ENCODE measurements around the gene ANKK1.

Gene ANKK1

GRCh38 chr11:113410414-113411135 lies 23.0 kb downstream of the ANKK1 start:
- Mint-ChIP-seq H3K9me3 (ENCODE audit: low read depth) (no peaks in the 10 kb centered on the region), H3K4me3 (no peak overlapping the region), H3K27ac (no peak overlapping the region), H3K27me3 (peaks cover 2% of the 10 kb centered on the region), H3K4me1 (ENCODE audit: low read depth) (no peaks in the 10 kb centered on the region), H3K36me3 (no peaks in the 10 kb centered on the region)

GRCh38 chr11:113411536-113411935 lies 24.0 kb downstream of the ANKK1 start:
- no peak overlapping the region for H3K4me3 Mint-ChIP-seq
- H3K9me3 Mint-ChIP-seq (ENCODE audit: low read depth), result no peaks in the 10 kb centered on the region

GRCh38 chr11:113412675-113413074 lies 25.1 kb downstream of the ANKK1 start:
- H3K4me1 Mint-ChIP-seq (ENCODE audit: low read depth), result no peaks in the 10 kb centered on the region
- no peak overlapping the region for H3K27ac Mint-ChIP-seq
- H3K27me3 Mint-ChIP-seq, result peaks cover 2% of the 10 kb centered on the region
- H3K9me3 Mint-ChIP-seq (ENCODE audit: low read depth), result no peaks in the 10 kb centered on the region
- H3K4me3 Mint-ChIP-seq, result no peak overlapping the region
- H3K36me3 Mint-ChIP-seq, result no peaks in the 10 kb centered on the region

More at GRCh38 chr11:113411536-113411935, 24.0 kb downstream of the ANKK1 start:
- no peaks in the 10 kb centered on the region for H3K36me3 Mint-ChIP-seq
- H3K27me3 Mint-ChIP-seq, result peaks cover 2% of the 10 kb centered on the region
- no peaks in the 10 kb centered on the region for H3K4me1 Mint-ChIP-seq (ENCODE audit: low read depth)
- no peak overlapping the region for H3K27ac Mint-ChIP-seq

GRCh38 chr11:113415343-113415742 lies 27.8 kb downstream of the ANKK1 start:
- H3K9me3 Mint-ChIP-seq (ENCODE audit: low read depth), result no peaks in the 10 kb centered on the region
- peaks cover 1% of the 10 kb centered on the region for H3K27me3 Mint-ChIP-seq
- H3K27ac Mint-ChIP-seq, result no peak overlapping the region
- H3K36me3 Mint-ChIP-seq, result no peaks in the 10 kb centered on the region
- no peaks in the 10 kb centered on the region for H3K4me1 Mint-ChIP-seq (ENCODE audit: low read depth)
- H3K4me3 Mint-ChIP-seq, result no peak overlapping the region

- Mint-ChIP-seq H3K27ac (no peak overlapping the region), H3K4me3 (no peak overlapping the region), H3K9me3 (ENCODE audit: low read depth) (no peaks in the 10 kb centered on the region), H3K27me3 (peaks cover 2% of the 10 kb centered on the region), H3K36me3 (no peaks in the 10 kb centered on the region), H3K4me1 (ENCODE audit: low read depth) (no peaks in the 10 kb centered on the region)
Measured at GRCh38 chr11:113417428-113417827, 29.8 kb downstream of the ANKK1 start.

- no peaks in the 10 kb centered on the region for H3K4me1 Mint-ChIP-seq (ENCODE audit: low read depth)
- H3K4me3 Mint-ChIP-seq, result no peak overlapping the region
- H3K36me3 Mint-ChIP-seq, result no peaks in the 10 kb centered on the region
- H3K9me3 Mint-ChIP-seq (ENCODE audit: low read depth), result no peaks in the 10 kb centered on the region
- H3K27ac Mint-ChIP-seq, result no peak overlapping the region
- H3K27me3 Mint-ChIP-seq, result peaks cover 2% of the 10 kb centered on the region
Measured at GRCh38 chr11:113419454-113420003, 31.9 kb downstream of the ANKK1 start.

GRCh38 chr11:113420808-113421207 lies 33.2 kb downstream of the ANKK1 start:
- H3K4me3 Mint-ChIP-seq, result no peak overlapping the region
- H3K4me1 Mint-ChIP-seq (ENCODE audit: low read depth), result no peaks in the 10 kb centered on the region
- no peak overlapping the region for H3K27ac Mint-ChIP-seq
- no peaks in the 10 kb centered on the region for H3K9me3 Mint-ChIP-seq (ENCODE audit: low read depth)
- no peaks in the 10 kb centered on the region for H3K36me3 Mint-ChIP-seq
- H3K27me3 Mint-ChIP-seq, result peaks cover 2% of the 10 kb centered on the region

GRCh38 chr11:113426686-113427085 lies 39.1 kb downstream of the ANKK1 start:
- H3K4me3 Mint-ChIP-seq, result no peak overlapping the region
- peaks cover 1% of the 10 kb centered on the region for H3K27me3 Mint-ChIP-seq
- no peak overlapping the region for H3K27ac Mint-ChIP-seq
- no peaks in the 10 kb centered on the region for H3K36me3 Mint-ChIP-seq
- H3K9me3 Mint-ChIP-seq (ENCODE audit: low read depth), result no peaks in the 10 kb centered on the region
- no peaks in the 10 kb centered on the region for H3K4me1 Mint-ChIP-seq (ENCODE audit: low read depth)

GRCh38 chr11:113431746-113432145 lies 44.2 kb downstream of the ANKK1 start:
- H3K4me3 Mint-ChIP-seq, result no peak overlapping the region
- no peaks in the 10 kb centered on the region for H3K36me3 Mint-ChIP-seq
- no peaks in the 10 kb centered on the region for H3K9me3 Mint-ChIP-seq (ENCODE audit: low read depth)
- H3K27ac Mint-ChIP-seq, result no peak overlapping the region
- H3K27me3 Mint-ChIP-seq, result no peaks in the 10 kb centered on the region
- no peaks in the 10 kb centered on the region for H3K4me1 Mint-ChIP-seq (ENCODE audit: low read depth)

- no peak overlapping the region for H3K4me3 Mint-ChIP-seq
- no peak overlapping the region for H3K27ac Mint-ChIP-seq
- H3K4me1 Mint-ChIP-seq (ENCODE audit: low read depth), result no peaks in the 10 kb centered on the region
- H3K27me3 Mint-ChIP-seq, result no peaks in the 10 kb centered on the region
- no peaks in the 10 kb centered on the region for H3K9me3 Mint-ChIP-seq (ENCODE audit: low read depth)
- no peaks in the 10 kb centered on the region for H3K36me3 Mint-ChIP-seq
Measured at GRCh38 chr11:113435190-113435968, 47.8 kb downstream of the ANKK1 start.

- Mint-ChIP-seq H3K4me1 (ENCODE audit: low read depth) (no peaks in the 10 kb centered on the region), H3K9me3 (ENCODE audit: low read depth) (no peaks in the 10 kb centered on the region), H3K4me3 (no peak overlapping the region), H3K27ac (no peak overlapping the region), H3K27me3 (no peaks in the 10 kb centered on the region), H3K36me3 (no peaks in the 10 kb centered on the region)
Measured at GRCh38 chr11:113436672-113437252, 49.2 kb downstream of the ANKK1 start.

- H3K27me3 Mint-ChIP-seq, result no peaks in the 10 kb centered on the region
- no peaks in the 10 kb centered on the region for H3K9me3 Mint-ChIP-seq (ENCODE audit: low read depth)
- H3K27ac Mint-ChIP-seq, result no peak overlapping the region
- no peaks in the 10 kb centered on the region for H3K4me1 Mint-ChIP-seq (ENCODE audit: low read depth)
- H3K36me3 Mint-ChIP-seq, result no peaks in the 10 kb centered on the region
- H3K4me3 Mint-ChIP-seq, result no peak overlapping the region
Measured at GRCh38 chr11:113440816-113441215, 53.2 kb downstream of the ANKK1 start.

- Mint-ChIP-seq H3K27me3 (peaks cover 3% of the 10 kb centered on the region), H3K4me3 (no peak overlapping the region), H3K27ac (no peak overlapping the region), H3K36me3 (no peaks in the 10 kb centered on the region), H3K9me3 (ENCODE audit: low read depth) (no peaks in the 10 kb centered on the region), H3K4me1 (ENCODE audit: low read depth) (no peaks in the 10 kb centered on the region)
Measured at GRCh38 chr11:113444502-113445123, 57.0 kb downstream of the ANKK1 start.

GRCh38 chr11:113446112-113446511 lies 58.5 kb downstream of the ANKK1 start:
- Mint-ChIP-seq H3K27ac (no peak overlapping the region), H3K4me1 (ENCODE audit: low read depth) (no peaks in the 10 kb centered on the region), H3K27me3 (peaks cover 3% of the 10 kb centered on the region), H3K36me3 (no peaks in the 10 kb centered on the region), H3K4me3 (no peak overlapping the region), H3K9me3 (ENCODE audit: low read depth) (no peaks in the 10 kb centered on the region)

- Mint-ChIP-seq H3K4me3 (no peak overlapping the region), H3K36me3 (no peaks in the 10 kb centered on the region), H3K9me3 (ENCODE audit: low read depth) (no peaks in the 10 kb centered on the region), H3K27me3 (peaks cover 3% of the 10 kb centered on the region), H3K27ac (no peak overlapping the region), H3K4me1 (ENCODE audit: low read depth) (no peaks in the 10 kb centered on the region)
Measured at GRCh38 chr11:113446938-113447337, 59.4 kb downstream of the ANKK1 start.

All from activated naive CD8-positive, alpha-beta T cell (primary cell).